ENCODE results near the gene DNAJB8.

DNAJB8 gene

GRCh38 chr3:128480717-128481437, 14.2 kb upstream of the DNAJB8 start:
- no peak for TF ChIP-seq CTCF (IDR thresholded peaks at IDR 0.05)
- Mint-ChIP-seq H3K27ac (no peak overlapping the region), H3K27me3 (ENCODE audit: low read depth, poor library complexity) (peaks cover 96% of the 10 kb centered on the region), H3K36me3 (ENCODE audit: low read depth) (no peaks in the 10 kb centered on the region), H3K4me1 (peaks cover 38% of the 10 kb centered on the region), H3K9me3 (no peaks in the 10 kb centered on the region), H3K4me3 (no peak overlapping the region)
- no peak for DNase-seq

- Mint-ChIP-seq H3K4me1 (peaks cover 36% of the 10 kb centered on the region), H3K9me3 (no peaks in the 10 kb centered on the region), H3K4me3 (no peak overlapping the region), H3K36me3 (ENCODE audit: low read depth) (no peaks in the 10 kb centered on the region), H3K27ac (no peak overlapping the region), H3K27me3 (ENCODE audit: low read depth, poor library complexity) (peaks cover 95% of the 10 kb centered on the region)
- no peak for DNase-seq
- no peak for TF ChIP-seq CTCF (IDR thresholded peaks at IDR 0.05)
These were observed 13.6 kb upstream of the DNAJB8 start for GRCh38 chr3:128480278-128480677.

- H3K27ac Mint-ChIP-seq = no peak overlapping the region
- DNase-seq = no peak
- H3K4me1 Mint-ChIP-seq = peaks cover 30% of the 10 kb centered on the region
- H3K4me3 Mint-ChIP-seq = no peak overlapping the region
- no peaks in the 10 kb centered on the region for H3K36me3 Mint-ChIP-seq (ENCODE audit: low read depth)
- no peaks in the 10 kb centered on the region for H3K9me3 Mint-ChIP-seq
- no peak for TF ChIP-seq CTCF (IDR thresholded peaks at IDR 0.05)
- peaks cover 93% of the 10 kb centered on the region for H3K27me3 Mint-ChIP-seq (ENCODE audit: low read depth, poor library complexity)
These were observed 12.9 kb upstream of the DNAJB8 start for GRCh38 chr3:128479558-128480086.

GRCh38 chr3:128478576-128479506, 12.2 kb upstream of the DNAJB8 start:
- H3K27me3 Mint-ChIP-seq (ENCODE audit: low read depth, poor library complexity) = peaks cover 93% of the 10 kb centered on the region
- peaks cover 22% of the 10 kb centered on the region for H3K4me1 Mint-ChIP-seq
- H3K36me3 Mint-ChIP-seq (ENCODE audit: low read depth) = no peaks in the 10 kb centered on the region
- H3K9me3 Mint-ChIP-seq = no peaks in the 10 kb centered on the region
- H3K4me3 Mint-ChIP-seq = no peak overlapping the region
- DNase-seq = no peak
- no peak overlapping the region for H3K27ac Mint-ChIP-seq
- TF ChIP-seq CTCF (IDR thresholded peaks at IDR 0.05) = no peak

GRCh38 chr3:128476659-128477058, 10.0 kb upstream of the DNAJB8 start:
- TF ChIP-seq CTCF (IDR thresholded peaks at IDR 0.05) = no peak
- H3K27ac Mint-ChIP-seq = no peak overlapping the region
- no peaks in the 10 kb centered on the region for H3K9me3 Mint-ChIP-seq
- H3K27me3 Mint-ChIP-seq (ENCODE audit: low read depth, poor library complexity) = peaks cover 93% of the 10 kb centered on the region
- H3K36me3 Mint-ChIP-seq (ENCODE audit: low read depth) = no peaks in the 10 kb centered on the region
- H3K4me1 Mint-ChIP-seq = peaks cover 6% of the 10 kb centered on the region
- H3K4me3 Mint-ChIP-seq = no peak overlapping the region
- DNase-seq = no peak
